Epithelial cell of proximal tubule (primary cell): ENCODE data around the gene TRNP1. TPM values are rescaled to one million over a fixed set of nuclear protein-coding genes. Genes with fewer than 3 reads are reported as not detected.

Experiments used
- DNase-seq: peaks from one replicate; pipeline ENCODE4 v3.0.0-alpha.2; 2011; ENCODE audit warnings: low read depth
- H3K4me3 ChIP-seq: 2 replicates; pipeline ENCODE4 v1.5.1; 2011; ENCODE audit warnings: low read depth, mild to moderate bottlenecking, low read length
- total RNA-seq: library from RNA; depleted of rRNA; stranded (reverse); fragments of >200 nt; gene quantifications from 2 replicates; pipeline ENCODE4 v1.2.3, GENCODE V29; 2015
- TF ChIP-seq, protein P1 (sequence below): conservative IDR thresholded peaks from 2 replicates; pipeline ENCODE4 v1.5.1; 2012; ENCODE audit warnings: low read depth, mild to moderate bottlenecking, low read length

Gene TRNP1
- total RNA-seq, 1 donor from 2014 or later: 159 TPM

DNA sequence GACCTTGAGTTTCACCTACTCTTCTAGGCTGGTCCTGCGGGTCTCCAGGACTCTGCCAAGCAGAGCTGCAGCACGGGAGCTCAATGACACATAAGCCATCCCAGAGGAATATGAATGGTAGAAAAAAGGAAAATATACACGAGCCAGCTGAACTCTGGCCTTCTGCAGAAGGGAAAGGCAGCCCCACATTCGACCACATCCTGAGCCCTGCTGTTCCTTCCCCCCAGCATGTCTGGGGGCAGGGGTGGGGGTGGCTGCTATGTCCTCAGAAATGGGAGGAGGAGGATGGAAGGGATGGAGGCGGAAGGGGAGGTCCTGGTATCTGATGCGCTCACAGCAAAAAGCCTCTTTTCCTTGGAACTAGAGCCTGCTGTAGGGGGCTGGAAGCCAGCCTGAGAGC, 21.1 kb upstream of the TRNP1 start:
- no peak overlapping the region for H3K4me3 ChIP-seq
- DNase-seq: no peak
- TF ChIP-seq, protein P1, sequence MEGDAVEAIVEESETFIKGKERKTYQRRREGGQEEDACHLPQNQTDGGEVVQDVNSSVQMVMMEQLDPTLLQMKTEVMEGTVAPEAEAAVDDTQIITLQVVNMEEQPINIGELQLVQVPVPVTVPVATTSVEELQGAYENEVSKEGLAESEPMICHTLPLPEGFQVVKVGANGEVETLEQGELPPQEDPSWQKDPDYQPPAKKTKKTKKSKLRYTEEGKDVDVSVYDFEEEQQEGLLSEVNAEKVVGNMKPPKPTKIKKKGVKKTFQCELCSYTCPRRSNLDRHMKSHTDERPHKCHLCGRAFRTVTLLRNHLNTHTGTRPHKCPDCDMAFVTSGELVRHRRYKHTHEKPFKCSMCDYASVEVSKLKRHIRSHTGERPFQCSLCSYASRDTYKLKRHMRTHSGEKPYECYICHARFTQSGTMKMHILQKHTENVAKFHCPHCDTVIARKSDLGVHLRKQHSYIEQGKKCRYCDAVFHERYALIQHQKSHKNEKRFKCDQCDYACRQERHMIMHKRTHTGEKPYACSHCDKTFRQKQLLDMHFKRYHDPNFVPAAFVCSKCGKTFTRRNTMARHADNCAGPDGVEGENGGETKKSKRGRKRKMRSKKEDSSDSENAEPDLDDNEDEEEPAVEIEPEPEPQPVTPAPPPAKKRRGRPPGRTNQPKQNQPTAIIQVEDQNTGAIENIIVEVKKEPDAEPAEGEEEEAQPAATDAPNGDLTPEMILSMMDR: no peak

DNA sequence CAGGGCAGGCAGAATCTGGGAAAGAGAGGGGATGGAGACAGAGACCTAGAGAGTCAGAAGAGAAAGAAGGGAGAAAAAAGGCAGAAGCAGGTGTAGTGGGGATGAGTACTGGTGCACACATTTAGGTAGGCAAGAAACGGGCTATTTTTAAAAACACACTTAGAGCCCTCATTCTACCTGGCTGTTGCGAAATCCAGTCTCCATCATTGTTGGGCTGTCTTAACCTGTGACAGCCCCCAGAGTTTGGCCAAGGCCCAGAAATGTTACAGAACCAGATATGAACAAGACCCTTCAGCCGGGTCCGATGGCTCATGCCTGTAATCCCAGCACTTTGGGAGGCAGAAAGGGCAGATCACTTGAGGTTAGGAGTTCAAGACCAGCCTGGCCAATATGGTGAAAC, 20.7 kb upstream of the TRNP1 start:
- TF ChIP-seq, protein P1: no peak
- DNase-seq: no peak
- H3K4me3 ChIP-seq: no peak overlapping the region

DNA sequence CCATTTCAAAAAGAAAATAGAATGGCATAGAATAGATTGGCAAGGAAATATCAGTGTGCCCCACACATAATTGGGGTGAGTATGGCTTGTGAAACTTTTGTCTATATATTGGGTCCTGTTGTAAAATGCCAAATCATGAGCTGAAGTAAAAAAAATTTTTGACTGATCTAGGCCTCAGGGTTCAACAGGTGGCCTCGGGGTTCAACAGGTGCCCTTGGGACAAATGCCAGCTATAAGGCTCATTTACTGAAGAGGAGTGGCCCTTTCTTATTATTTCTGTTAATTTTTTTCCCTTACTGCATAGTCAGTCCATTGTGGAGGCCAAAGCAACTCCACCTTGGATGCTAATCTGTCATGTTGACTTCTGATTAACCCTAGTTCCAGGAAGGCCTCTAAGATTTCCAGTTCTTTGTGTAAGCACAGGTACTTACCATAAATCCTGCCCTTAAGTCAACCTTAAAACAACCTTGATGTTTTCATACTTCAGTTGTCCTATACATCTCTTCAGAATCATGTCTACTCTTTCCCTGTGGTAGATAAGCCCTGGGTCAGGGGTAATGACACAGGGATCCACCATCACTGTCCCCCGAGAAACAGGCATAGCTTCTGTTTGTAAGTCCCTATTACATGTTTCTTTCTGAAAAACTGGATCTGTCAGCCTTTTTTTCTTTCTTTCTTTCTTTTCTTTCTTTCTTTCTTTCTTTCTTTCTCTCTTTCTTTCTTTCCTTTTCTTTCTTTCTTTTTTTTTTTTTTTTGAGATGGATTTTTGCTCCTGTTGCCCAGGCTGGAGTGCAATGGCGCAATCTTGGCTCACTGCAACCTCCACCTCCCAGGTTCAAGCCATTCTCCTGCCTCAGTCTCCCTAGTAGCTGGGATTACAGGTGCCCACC, 16.6 kb upstream of the TRNP1 start:
- no peak overlapping the region for H3K4me3 ChIP-seq
- TF ChIP-seq, protein P1: no peak
- DNase-seq: no peak

DNA sequence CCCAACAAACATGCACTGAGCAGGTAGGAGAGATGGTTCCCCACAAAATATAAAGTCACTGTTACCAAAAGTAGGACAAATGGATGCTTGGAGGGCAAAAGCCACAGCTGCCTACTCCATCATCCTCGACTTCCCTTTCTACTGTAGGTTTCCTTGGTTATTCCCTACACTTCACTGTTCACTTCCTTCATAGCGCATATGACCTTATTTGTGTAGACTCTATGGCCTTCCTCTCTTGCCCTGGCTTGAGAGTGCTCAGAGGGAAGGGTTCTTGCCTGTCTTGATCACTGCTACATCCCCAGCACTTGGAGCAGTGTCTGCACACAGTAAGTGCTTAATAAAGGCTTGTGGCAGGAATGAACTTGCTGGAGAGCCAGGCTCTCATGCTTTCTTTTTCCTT, 14.6 kb upstream of the TRNP1 start:
- H3K4me3 ChIP-seq: no peak overlapping the region
- DNase-seq: no peak
- TF ChIP-seq, protein P1: no peak

DNA sequence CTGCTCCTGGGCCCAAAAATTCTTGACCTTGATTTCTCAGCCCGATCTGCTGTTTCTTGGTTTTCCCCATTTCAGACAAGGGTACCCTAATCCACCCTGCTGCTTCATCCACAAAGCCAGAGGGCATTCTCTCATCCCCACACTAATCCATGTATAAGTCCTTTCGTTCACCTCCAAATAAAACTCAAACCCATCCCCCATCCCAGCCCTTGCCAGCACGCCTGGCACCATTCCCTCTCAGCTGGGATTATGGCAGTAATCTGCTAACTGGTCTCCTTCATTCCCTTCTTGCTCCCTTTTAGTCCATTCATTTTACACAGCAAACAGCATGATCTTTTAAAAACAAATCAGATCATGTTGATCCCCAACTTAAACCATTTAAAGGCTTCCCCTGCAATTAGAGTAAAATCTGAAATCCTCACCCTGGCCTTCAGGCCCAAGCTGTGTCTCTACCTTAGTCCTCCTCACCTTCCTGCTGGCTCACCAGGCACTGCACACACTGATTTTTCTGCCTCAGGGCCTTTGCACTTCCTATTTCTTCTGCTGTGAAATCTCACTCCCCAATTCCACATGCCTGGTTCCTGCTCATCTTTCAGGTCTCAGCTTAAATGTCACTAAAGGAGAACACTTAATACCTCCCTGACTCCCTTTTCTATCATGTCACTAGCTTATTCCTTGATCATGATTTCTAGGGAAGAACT, 12.2 kb upstream of the TRNP1 start:
- TF ChIP-seq, protein P1: no peak
- H3K4me3 ChIP-seq: no peak overlapping the region
- DNase-seq: no peak

DNA sequence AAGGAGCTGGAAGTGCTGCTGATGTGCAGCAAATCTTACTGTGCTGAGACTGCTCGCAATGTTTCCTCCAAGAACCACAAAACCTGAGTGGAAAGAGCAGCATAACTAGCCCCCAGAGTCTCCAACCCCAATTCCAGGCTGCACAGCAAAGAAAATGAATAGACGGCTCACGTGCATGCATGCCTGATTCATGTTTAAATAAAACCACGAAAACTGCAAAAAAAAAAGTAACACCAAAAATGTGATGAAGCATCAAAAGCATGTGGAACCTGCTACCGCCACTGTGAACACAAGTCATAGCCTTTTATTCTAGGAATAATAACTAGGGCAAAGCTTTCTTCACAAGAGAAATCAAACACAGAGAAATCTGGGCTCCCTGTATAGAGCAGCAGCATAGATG, 9.6 kb upstream of the TRNP1 start:
- TF ChIP-seq, protein P1: no peak
- no peak for DNase-seq

More for the DNA sequence above, 9.6 kb upstream of the TRNP1 start:
- no peak overlapping the region for H3K4me3 ChIP-seq
